GM12878 (cell line): Measurements from ENCODE around the gene PDXP. TPM values are rescaled to one million over a fixed set of nuclear protein-coding genes. Genes with fewer than 3 reads are reported as not detected.

Experiments
- ATAC-seq: fragments of 200-7000 bp; cut with Tn5 transposase; 3 replicates; pipeline ENCODE4 v1.9.1; 2020; ENCODE audit warnings: mild to moderate bottlenecking, moderate library complexity
- BruUV-seq: library from RNA; stranded (reverse); fragments of 400-500 nt; replicated peaks from 2 replicates; lab custom pipeline; 2021; lab: Mats Ljungman, UMichigan
- CTCF ChIA-PET: fragments of 300-600 bp; sonication (Branson Sonifier 250); formaldehyde crosslinking; extraction: SDS; loops from one replicate; lab custom pipeline; 2021; ENCODE audit warnings: inconsistent platforms; lab: Yijun Ruan, JAX
- POLR2A ChIA-PET: fragments of 350-600 bp; formaldehyde crosslinking; extraction: SDS; loops from one replicate; lab custom pipeline; 2021; ENCODE audit warnings: inconsistent platforms; lab: Charles Lee
- RAD21 ChIA-PET: fragments of 300-600 bp; sonication (Branson Sonifier 250); formaldehyde crosslinking; loops from one replicate; lab custom pipeline; 2023; ENCODE audit warnings: antibody characterized with exemption; ENCODE audit not compliant: unreplicated experiment; lab: Charles Lee
- SMC1A ChIA-PET: fragments of 300-600 bp; sonication (Branson Sonifier 250); formaldehyde crosslinking; loops from one replicate; lab custom pipeline; 2023; ENCODE audit not compliant: unreplicated experiment, uncharacterized antibody; lab: Charles Lee
- DNase-seq: peaks from one replicate; pipeline ENCODE4 v3.0.0-alpha.2; 2011; ENCODE audit warnings: low read depth, low spot score
- FAIRE-seq: peaks from 3 replicates; lab custom pipeline; 2011; peaks lifted over from hg19 to GRCh38; lab: Jason Lieb, UNC
- H2AFZ ChIP-seq: 2 replicates; pipeline ENCODE4 v1.6.0; 2011; ENCODE audit warnings: low read depth, low read length, control low read depth; ENCODE audit not compliant: control insufficient read depth
- H3K27ac ChIP-seq: 2 replicates; pipeline ENCODE4 v1.5.1; 2011; ENCODE audit warnings: control low read depth; ENCODE audit not compliant: control insufficient read depth, insufficient read depth
- H3K27me3 ChIP-seq, 2 experiments: replicated peaks in 1 of 2; 2 replicates each; pipeline versions ENCODE4 v1.6.0 to v1.6.1; 2011; ENCODE audit warnings: low read length in 1 of 2; ENCODE audit not compliant: control insufficient read depth in 2 of 2, insufficient read depth in 2 of 2
- H3K36me3 ChIP-seq, 2 experiments: 2 replicates each; pipeline ENCODE4 v1.5.1; 2011; ENCODE audit warnings: low read length in 1 of 2; ENCODE audit not compliant: control insufficient read depth in 2 of 2, insufficient read depth in 2 of 2
- H3K4me1 ChIP-seq: 2 replicates; pipeline ENCODE4 v1.6.1; 2011; ENCODE audit warnings: mild to moderate bottlenecking, low read length, moderate library complexity, mixed read lengths; ENCODE audit not compliant: control insufficient read depth, insufficient read depth
- H3K4me2 ChIP-seq: 2 replicates; pipeline ENCODE4 v1.6.0; 2011; ENCODE audit warnings: control low read depth; ENCODE audit not compliant: control insufficient read depth, insufficient read depth
- H3K4me3 ChIP-seq: fragments of 200-600 bp; sonication (generic); 2 replicates; pipeline ENCODE4 v1.5.1; 2016
- H3K79me2 ChIP-seq: 2 replicates; pipeline ENCODE4 v1.6.0; 2011; ENCODE audit warnings: low read length; ENCODE audit not compliant: control insufficient read depth, insufficient read depth
- H3K9ac ChIP-seq: 2 replicates; pipeline ENCODE4 v1.8.0; 2011; ENCODE audit warnings: low read length, control low read depth, mixed read lengths; ENCODE audit not compliant: control insufficient read depth, insufficient read depth
- H3K9me3 ChIP-seq: replicated peaks from 3 replicates; pipeline ENCODE4 v1.5.1; 2011; ENCODE audit warnings: mild to moderate bottlenecking, low read length; ENCODE audit not compliant: control insufficient read depth, insufficient read depth
- H4K20me1 ChIP-seq: 2 replicates; pipeline ENCODE4 v1.6.0; 2011; ENCODE audit not compliant: control insufficient read depth, insufficient read depth
- ASH2L ChIP-seq: fragments of 300-600, 200-600 bp; sonication (generic); IDR thresholded peaks from 2 replicates; pipeline ENCODE4 v1.6.1; 2017; ENCODE audit warnings: low read depth, mild to moderate bottlenecking, borderline replicate concordance
- DPF2 ChIP-seq: fragments of 450-650 bp; IDR thresholded peaks from 2 replicates; pipeline ENCODE4 v1.6.1; 2017; ENCODE audit warnings: mild to moderate bottlenecking
- IKZF1 ChIP-seq: fragments of 450-650 bp; conservative IDR thresholded peaks from 2 replicates; pipeline ENCODE4 v1.6.1; 2017; ENCODE audit warnings: antibody characterized with exemption, mild to moderate bottlenecking
- NR2C1 ChIP-seq: fragments of 450-650 bp; IDR thresholded peaks from 2 replicates; pipeline ENCODE4 v1.6.1; 2017; ENCODE audit warnings: antibody characterized with exemption, mild to moderate bottlenecking, moderate library complexity
- SP1 ChIP-seq: IDR thresholded peaks from one replicate; pipeline ENCODE4 v1.6.1; 2011; ENCODE audit warnings: low read depth, low read length
- STAT1 ChIP-seq: fragments of 450-650 bp; conservative IDR thresholded peaks from 2 replicates; pipeline ENCODE4 v1.6.1; 2014; ENCODE audit warnings: antibody characterized with exemption, mild to moderate bottlenecking
- whole genome bisulfite sequencing: methylation state at CpG from one replicate; pipeline ENCODE4 v1.1.6; 2016; ENCODE audit warnings: low lambda C conversion rate; ENCODE audit not compliant: insufficient replicate concordance, insufficient coverage; ENCODE audit errors: missing lambda C conversion rate; 5-methylcytosine and 5-hydroxymethylcytosine counted together
- in situ Hi-C: fragments of 300-500 bp; cut with MboI; formaldehyde crosslinking; loops from 9 replicates; pipeline ENCODE4 v1.14.3; 2018; ENCODE audit warnings: mixed read lengths
- intact Hi-C: fragments of 100-400 bp; cut with micrococcal nuclease; formaldehyde crosslinking; loops from one replicate; pipeline ENCODE4 v1.14.2; 2022; ENCODE audit not compliant: unreplicated experiment
- polyA plus RNA-seq, 11 experiments: library from polyadenylated mRNA; depleted of rRNA in 4 of 11; unstranded in 6 of 11; stranded (reverse) in 5 of 11; fragments of >200 nt; fragmentation: Nextera tagmentation in 4 of 11; fragmentation: Illumina TruSeq in 1 of 11; extraction: Ambion mirVana in 4 of 11; extraction: Trizol in 1 of 11; gene quantifications; 1 replicate in 1 of 11; 2 replicates in 10 of 11; pipeline versions ENCODE4 v1.2.1 to v1.2.3, GENCODE V29; 2011 to 2016; ENCODE audit warnings: inconsistent platforms in 2 of 11, missing spikeins in 2 of 11, low read depth in 1 of 11
- total RNA-seq, 4 experiments: library from RNA; depleted of rRNA in 3 of 4; stranded (reverse); fragments of >200 nt in 3 of 4; fragmentation: Illumina TruSeq in 1 of 4; extraction: Trizol in 1 of 4; gene quantifications; 2 replicates each; pipeline versions ENCODE4 v1.2.1 to v1.2.3, GENCODE V29; 2013 to 2021
- TF ChIP-seq, protein P1 (sequence below): fragments of 450-650 bp; IDR thresholded peaks from 2 replicates; pipeline ENCODE4 v1.6.1; 2017; ENCODE audit warnings: mild to moderate bottlenecking, low read depth, inconsistent platforms; ENCODE audit not compliant: poor library complexity, severe bottlenecking

The PDXP gene
- total and polyA plus RNA-seq, 10 of the 15 experiments (the other 5 are each of a cell fraction or from before 2014, with no cell fraction given), result 4.4 to 56.7 (median 34.6) TPM

DNA sequence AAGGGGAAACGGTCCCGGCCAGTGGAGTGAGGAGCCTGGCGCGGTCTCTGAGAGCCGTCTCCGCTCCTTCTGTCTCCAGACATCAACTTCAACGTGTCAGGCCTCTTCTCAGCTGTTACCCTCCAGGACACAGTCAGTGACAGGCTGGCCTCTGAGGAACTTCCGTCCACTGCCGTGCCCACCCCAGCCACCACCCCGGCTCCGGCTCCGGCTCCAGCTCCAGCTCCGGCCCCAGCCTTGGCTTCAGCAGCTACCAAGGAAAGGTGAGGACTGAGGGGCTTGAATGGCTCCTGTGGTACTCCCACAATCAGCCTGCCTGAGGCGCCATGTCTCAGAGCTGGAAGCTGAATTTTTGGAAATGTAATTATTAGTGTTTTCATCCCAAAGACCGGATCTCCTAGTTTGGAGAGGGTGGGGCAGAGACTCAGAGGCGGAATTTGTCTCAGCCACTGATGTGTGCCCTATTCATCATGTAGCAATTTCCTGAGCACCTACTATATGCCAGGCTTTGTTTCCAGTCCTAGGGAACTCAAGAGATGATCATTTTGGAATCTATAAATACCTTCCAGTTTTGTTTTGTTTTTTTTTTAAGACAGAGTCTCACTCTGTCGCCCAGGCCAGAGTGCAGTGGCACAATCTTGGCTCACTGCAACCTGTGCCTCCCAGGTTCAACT is 7.9 kb upstream of the PDXP start:
- FAIRE-seq (no peak), ATAC-seq (no peak), DNase-seq (no peak)
- no peaks in the 10 kb centered on the region for H4K20me1 ChIP-seq
- no peaks in the 10 kb centered on the region for H3K4me1 ChIP-seq
- no peak overlapping the region for H3K4me2 ChIP-seq
- H3K9ac ChIP-seq, result no peak overlapping the region
- H3K27ac ChIP-seq, result no peak overlapping the region
- WGBS, result 94% methylated on average over 16 of the region's 17 CpGs
- H2AFZ ChIP-seq, result no peak overlapping the region
- TF ChIP-seq ASH2L (no peak), NR2C1 (no peak), DPF2 (no peak), IKZF1 (no peak), STAT1 (no peak), SP1 (no peak)
- TF ChIP-seq, protein P1, sequence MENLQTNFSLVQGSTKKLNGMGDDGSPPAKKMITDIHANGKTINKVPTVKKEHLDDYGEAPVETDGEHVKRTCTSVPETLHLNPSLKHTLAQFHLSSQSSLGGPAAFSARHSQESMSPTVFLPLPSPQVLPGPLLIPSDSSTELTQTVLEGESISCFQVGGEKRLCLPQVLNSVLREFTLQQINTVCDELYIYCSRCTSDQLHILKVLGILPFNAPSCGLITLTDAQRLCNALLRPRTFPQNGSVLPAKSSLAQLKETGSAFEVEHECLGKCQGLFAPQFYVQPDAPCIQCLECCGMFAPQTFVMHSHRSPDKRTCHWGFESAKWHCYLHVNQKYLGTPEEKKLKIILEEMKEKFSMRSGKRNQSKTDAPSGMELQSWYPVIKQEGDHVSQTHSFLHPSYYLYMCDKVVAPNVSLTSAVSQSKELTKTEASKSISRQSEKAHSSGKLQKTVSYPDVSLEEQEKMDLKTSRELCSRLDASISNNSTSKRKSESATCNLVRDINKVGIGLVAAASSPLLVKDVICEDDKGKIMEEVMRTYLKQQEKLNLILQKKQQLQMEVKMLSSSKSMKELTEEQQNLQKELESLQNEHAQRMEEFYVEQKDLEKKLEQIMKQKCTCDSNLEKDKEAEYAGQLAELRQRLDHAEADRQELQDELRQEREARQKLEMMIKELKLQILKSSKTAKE, result no peak
- no peak overlapping the region for H3K4me3 ChIP-seq
- ChIA-PET SMC1A (no interaction called here), CTCF (interaction anchor here (0.7 to 2.1 kb wide), 2 partner anchors 7 to 9 kb away, joined by 3 to 7 read pairs; no protein-coding TSS in a partner anchor), RAD21 (no interaction called here), POLR2A (interaction anchor here (0.6 kb wide), 1 partner anchor 32 kb away, joined by 3 read pairs; no protein-coding TSS in a partner anchor)
- in situ Hi-C loops (no loop called here), intact Hi-C loops (no loop called here)
- H3K27me3 ChIP-seq, result no peaks in the 10 kb centered on the region
- no TSS peak for BruUV-seq
- no peaks in the 10 kb centered on the region for H3K79me2 ChIP-seq
- H3K36me3 ChIP-seq, result peaks cover 10 to 24% of the 10 kb centered on the region in 2 experiments; a peak in 3 of 4 replicates
- H3K9me3 ChIP-seq, result no peaks in the 10 kb centered on the region
